Stimulated activated CD4-positive, alpha-beta T cell treated with anti-CD3 and anti-CD28 coated beads, Interleukin-1b, Interleukin-23, amount 100 ng/mL, for 24 hours (primary cell): ENCODE results near the gene SENP6.
A peak's percentile ranks its signal among the peaks of the same experiment; 100 is the strongest.
"Not testable (repeated sequence)": the region's sequence is repeated elsewhere in the genome, so short reads cannot be mapped to it uniquely, and the experiment has no call there.

Source experiments
- DNase-seq, 4 experiments: peaks; one replicate each; pipeline ENCODE4 v3.0.0-alpha.2; 2020; ENCODE audit warnings: low read depth in 4 of 4, low spot score in 1 of 4

Gene SENP6

GRCh38 chr6:75608956-75609533 lies 7.4 kb downstream of the SENP6 start:
- no peak for DNase-seq

GRCh38 chr6:75609639-75610590 lies 8.2 kb downstream of the SENP6 start:
- no peak for DNase-seq

DNA sequence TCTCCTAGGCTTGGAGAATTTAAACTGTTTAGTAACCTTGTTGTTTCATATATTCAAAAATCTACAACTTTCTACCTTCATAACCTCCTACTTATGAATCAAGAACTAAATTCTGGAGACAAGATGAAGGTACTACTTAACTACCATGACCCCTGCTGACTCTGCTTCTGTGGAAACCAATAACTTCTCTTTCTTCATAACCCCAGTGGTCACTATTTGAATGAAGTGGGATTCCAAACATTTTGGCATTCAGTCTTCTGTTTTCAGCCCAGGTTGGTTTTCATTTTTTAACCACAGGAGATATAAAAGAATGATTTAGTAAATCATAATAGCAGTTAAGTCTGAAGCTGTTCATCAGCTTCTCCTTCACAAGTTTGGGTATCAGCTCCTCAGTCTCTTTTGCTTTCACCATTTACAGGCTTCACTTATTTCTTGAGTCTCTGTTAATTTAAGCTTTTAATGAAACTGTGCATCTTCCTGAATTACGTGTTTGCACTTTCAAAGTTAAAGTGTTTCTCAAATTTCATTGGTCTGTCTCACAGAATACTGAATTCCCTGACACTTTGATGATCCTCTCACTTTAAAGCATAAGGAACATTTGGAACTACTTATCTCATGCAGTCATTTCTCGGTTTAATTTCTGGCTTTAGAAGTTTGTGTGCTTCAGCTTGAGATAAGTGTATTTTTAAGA lies 9.5 kb downstream of the SENP6 start:
- DNase-seq, result no peak

GRCh38 chr6:75611702-75612375 lies 10.2 kb downstream of the SENP6 start:
- peak in 3 of 4 experiments; percentile 13 to 43 (median 17) for DNase-seq

DNA sequence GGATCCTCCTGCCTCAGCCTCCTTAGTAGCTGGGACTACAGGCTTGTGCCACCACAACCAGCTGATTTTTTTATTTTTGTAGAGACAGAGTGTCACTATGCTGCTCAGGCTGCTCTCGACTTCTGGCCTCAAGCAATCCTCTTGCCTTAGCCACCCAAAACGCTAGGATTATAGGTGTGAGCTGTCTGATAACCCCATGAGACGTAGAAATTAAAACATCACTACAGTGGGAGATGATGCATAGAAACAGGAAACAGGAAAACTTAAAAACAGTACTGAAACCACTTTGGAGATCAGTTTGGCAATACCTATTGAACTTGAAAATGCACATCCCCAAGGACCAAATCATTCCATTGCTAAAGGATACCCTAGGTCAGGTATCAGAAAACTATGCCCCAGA lies 10.8 kb downstream of the SENP6 start:
- DNase-seq, result no peak

DNA sequence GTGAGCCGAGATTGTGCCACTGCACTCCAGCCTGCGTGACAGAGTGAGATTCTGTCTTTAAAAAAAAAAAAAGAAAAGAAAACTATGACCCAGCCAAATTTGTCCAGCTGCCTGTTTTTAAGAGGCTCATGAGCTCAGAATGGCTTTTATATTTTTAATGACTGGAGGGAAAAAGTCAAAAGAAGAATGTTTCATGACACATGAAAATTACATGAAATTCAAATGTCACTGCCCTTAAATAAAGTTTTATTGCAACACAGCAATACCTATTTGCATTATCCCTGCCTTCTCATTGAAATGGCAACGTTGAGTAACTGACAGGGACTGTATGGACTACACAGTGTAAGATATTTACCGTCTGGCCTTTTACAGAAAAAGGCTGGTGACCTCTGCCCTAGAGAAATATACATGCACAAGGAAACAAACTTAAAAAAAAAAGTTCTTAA lies 11.4 kb downstream of the SENP6 start:
- DNase-seq, result no peak

DNA sequence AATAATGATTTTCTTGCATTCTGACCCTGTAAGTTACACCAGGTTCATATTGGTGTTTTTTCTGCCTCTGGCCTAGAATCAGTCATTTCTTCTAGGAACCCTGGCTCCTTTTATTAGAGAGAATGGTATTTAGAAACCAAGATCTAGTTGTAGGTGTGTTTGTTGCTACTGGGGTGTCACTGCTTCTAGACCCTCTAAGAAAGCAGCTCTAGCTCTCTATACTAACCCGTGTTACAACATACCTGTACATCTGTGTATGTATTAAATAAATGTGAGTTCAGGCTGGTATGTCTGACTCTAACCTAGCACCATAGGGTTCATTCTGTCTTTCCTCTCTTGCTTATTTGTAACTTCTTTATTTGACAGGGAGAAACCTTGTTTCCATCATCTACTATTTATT lies 16.8 kb downstream of the SENP6 start:
- no peak for DNase-seq

DNA sequence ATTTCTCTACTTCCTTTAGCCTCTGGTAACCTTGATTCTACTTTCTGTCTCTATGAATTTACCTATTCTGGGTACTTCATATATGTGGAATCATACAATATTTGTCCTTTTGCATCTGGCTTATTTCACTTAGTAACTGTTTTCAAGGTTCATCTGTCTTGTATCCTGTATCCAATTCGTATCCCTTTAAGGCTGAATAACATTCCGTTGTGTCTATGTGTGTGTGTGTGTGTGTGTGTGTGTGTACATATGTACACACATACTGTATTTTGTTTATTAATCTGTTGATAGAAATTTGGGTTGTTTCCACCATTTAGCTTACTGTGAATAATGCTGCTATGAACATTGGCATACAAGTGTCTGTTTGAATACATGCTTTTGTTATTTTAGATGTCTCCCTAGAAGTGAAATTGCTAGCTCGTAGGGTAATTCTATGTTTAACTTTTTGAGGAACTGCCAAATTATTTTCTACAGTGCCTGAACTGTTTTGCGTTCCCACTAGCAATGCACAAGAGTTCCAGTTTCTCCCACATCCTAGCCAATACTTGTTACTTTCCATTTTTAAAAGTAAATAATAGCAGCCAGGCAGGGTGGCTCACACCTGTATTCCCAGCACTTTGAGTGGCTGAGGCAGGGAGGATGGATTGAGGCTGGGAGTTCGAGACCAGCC lies 17.7 kb downstream of the SENP6 start:
- DNase-seq, result no peak

DNA sequence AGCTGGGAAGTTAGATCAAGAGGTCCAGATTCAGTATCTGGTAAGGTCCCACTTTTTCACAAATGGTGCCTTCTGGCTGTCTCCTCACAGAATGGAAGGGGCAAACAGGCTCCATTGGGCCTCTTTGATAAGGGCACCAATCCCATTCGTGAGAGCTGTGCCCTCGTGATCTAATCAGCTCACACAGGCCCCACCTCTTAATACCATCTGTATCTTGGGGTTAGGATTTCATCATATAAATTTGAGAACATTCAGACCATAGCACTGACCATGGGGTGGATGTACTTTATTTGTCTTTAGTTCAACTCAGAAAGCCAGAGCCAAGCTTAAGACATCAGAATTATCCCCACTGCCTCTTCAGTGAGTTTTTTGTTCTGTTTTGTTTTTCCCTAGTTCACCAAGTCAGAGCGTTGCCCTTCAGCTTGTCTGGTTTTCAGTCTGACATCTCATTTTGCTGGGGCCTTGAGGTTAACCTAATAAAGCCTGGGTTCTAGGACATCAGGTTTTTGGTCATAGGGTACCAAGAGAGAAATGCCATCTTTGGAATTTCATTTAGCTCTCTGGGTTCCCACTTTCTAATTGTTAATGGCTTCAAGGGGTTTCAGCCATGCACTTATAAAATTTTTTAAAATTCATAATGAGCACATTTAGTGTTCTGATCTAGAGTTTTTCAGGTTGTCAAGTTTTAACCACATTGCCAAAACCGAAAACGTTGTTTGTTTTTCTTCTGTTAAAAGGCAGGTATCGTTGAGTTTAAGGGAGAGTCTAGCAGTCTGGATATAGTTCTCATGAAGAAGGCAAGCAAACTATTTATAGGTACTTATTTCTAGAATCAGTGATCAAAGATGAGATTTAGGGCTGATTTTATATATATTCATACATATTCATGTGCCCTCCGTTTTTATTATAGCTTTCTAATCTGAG lies 19.0 kb downstream of the SENP6 start:
- DNase-seq, result no peak

GRCh38 chr6:75621846-75622245 lies 20.2 kb downstream of the SENP6 start:
- DNase-seq, result no peak

- DNase-seq, result no peak
Observed at GRCh38 chr6:75623491-75623890, 21.8 kb downstream of the SENP6 start.

- DNase-seq, result no peak
Observed at GRCh38 chr6:75624335-75624734, 22.7 kb downstream of the SENP6 start.

- no peak for DNase-seq
Observed at GRCh38 chr6:75624988-75625387, 23.3 kb downstream of the SENP6 start.

DNA sequence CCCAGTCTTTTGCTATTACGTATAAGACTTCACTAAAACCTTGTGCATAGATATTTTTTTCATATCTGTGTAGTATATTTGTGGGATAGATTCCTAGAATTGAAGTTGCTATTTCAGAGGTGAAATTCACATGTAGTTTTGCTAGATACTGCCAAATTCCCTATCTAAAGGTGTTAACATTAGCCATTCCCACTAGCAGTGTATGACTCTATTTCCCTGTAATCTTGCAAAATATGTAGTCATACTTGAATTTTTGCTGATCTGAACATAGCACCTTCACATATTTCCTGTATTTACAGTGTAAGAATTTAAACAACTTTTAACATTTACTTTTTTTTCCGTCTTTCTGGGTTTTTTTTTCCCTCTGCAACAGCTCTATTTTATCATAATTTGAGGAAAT lies 24.9 kb downstream of the SENP6 start:
- no peak for DNase-seq

DNA sequence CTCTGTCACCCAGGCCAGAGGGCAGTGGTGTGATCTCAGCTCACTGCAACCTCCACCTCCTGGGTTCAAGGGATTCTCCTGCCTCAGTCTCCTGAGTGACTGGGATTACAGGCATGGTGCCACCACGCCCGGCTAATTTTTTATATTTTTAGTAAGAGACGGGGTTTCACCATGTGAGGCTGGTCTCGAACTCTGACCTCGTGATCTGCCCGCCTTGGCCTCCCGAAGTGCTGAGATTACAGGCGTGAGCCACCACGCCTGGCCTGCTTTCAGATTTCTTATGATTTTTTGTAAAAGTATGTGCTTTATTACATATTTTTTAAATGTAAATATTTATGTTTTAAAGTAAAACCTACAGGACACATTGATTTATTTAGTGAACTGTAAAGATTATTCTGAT lies 26.0 kb downstream of the SENP6 start:
- not testable (repeated sequence) for DNase-seq

- DNase-seq, result no peak
Observed at GRCh38 chr6:75631859-75632635, 30.4 kb downstream of the SENP6 start.

DNA sequence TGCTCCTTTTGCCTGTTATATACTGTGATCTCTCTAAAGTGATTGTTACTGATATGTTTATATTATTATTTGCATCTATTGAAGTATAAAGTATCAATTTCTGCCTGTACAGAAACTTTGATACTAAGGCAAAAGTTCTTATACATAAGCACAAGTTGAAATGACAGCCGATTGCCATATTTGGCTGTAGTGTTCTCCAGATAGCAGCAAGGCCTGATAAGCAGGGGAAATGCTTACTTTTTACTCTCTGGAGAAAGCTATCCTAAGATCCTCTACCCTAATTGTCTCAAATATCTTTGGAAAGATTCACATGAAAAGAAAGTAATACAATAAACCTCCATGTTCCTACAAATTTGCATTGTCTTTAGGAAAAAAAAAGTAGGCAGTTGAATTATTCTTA lies 31.4 kb downstream of the SENP6 start:
- DNase-seq, result no peak

DNA sequence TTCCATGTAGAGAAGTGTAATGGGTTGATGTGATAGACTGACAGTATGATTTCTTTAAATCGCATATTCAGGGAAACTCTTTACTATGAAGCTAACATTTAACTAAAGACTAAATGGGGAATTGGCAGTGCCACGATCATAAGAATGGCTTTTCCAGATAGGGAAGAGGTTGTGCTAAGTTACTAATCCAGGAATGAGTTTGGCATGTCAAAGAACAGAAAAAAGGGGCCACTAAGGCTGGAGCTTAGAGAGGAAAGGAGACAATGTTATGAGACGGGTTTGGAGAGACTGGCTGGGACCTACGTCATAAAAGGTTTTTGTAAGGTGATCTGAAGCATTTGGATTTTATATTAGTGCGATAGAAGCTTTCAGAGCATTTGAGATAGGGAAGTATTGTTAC lies 40.6 kb downstream of the SENP6 start:
- DNase-seq, result no peak

- DNase-seq, result no peak
Observed at GRCh38 chr6:75643173-75643572, 41.5 kb downstream of the SENP6 start.
